GM19395 (cell line): ENCODE data around the gene SC5D.

Source experiments
- ATAC-seq: cut with Tn5 transposase; IDR thresholded peaks from one replicate; pipeline ENCODE4 v1.9.1; 2021; ENCODE audit warnings: mild to moderate bottlenecking, moderate library complexity; ENCODE audit not compliant: unreplicated experiment

Gene SC5D

DNA sequence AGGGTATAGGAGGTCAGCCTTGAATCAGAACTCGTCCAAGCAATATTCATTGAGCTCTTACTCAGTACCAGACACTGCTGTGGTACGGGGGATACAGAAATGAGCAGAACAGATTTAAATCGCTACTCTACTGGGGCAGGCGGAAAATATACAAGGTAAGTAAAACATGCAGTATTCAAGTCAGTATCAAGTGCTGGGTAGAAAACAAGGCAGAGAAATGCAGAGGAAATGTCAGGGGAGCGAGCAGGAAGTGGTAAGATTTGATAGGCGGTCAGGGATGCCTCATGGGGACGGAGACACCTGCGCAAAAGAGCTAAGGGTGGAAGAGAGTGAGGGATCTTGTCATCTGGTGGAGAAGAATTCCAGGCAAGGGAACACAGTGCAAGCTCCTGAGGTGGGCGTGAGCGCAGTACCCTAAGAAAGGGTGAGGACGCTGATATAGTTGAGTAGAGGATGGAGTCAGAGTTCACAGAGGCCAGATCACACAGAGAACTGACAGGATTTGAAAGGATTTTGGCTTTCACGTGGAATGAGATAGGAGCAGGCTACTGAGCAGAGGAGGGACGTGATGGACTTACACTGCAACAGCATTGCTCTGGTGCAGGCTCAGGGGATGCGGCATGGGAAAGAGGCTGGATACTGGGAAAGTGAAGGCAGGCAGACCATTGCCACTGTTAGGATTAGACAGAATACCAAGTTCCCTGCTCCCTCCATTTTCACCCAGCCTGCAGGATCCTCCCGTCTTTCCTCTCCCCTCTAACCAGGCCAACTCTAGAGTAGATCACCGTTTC, 35.8 kb downstream of the SC5D start:
- peak; percentile 63 for ATAC-seq

DNA sequence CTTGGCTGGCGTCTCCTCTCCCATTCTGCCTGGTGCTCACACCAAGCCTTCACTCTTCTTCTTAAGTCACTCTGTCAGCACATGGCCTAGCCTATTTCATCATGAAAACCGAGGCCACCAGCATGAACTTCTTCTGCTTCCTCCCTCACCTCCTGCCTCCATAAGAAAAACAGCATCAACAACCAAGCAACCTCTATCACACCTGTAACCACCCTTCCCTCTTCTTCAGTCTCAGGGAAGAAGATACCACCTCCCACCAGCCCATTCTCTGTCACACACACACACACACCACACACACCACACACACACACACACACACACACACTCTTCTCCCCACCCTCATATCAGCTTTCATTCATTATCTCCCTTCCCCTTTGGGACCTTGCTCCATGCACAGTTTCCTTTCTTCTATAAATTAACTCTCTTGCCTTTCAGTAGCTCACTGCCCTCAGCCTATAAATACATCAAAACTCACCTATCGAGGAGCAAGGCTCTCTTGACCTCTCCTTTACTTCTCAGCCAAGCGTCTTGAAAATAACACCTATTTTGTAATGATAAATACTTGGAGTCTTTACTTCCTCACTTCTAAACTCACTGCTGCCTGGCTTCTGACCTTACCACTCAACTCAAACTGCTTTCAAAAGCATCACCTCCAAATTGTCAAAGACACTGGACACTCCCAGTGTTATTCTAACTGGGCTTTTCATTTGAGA, 36.6 kb downstream of the SC5D start:
- ATAC-seq, result peak; percentile 19

DNA sequence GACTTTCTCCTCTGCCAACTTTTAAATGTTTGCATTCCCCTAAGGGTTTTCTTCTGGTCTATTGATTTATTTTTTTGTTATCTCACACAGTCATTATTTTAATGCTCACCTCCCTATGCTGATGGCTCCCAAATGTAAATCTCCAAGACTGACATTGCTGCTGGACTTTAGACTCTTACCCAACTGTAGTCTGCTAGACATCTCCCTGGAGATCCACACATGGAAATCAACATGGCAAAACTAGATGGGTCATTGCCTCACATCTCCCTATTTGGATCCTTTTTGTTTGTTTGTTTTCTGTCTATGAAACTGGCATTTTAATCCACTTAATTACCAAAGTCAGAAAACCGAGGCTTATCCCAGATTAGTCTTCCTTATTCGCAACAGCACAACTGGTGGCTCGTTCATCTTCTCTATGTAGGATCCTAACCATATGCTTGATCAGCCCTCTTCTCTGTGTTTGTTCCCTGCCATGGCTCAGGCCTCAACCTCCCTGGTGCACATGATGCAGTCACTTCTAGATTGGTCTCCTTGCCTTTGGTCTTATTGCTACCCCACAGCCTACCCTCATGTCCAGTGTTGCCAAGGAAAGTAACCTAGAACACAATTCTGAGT, 37.3 kb downstream of the SC5D start:
- ATAC-seq, result no peak

DNA sequence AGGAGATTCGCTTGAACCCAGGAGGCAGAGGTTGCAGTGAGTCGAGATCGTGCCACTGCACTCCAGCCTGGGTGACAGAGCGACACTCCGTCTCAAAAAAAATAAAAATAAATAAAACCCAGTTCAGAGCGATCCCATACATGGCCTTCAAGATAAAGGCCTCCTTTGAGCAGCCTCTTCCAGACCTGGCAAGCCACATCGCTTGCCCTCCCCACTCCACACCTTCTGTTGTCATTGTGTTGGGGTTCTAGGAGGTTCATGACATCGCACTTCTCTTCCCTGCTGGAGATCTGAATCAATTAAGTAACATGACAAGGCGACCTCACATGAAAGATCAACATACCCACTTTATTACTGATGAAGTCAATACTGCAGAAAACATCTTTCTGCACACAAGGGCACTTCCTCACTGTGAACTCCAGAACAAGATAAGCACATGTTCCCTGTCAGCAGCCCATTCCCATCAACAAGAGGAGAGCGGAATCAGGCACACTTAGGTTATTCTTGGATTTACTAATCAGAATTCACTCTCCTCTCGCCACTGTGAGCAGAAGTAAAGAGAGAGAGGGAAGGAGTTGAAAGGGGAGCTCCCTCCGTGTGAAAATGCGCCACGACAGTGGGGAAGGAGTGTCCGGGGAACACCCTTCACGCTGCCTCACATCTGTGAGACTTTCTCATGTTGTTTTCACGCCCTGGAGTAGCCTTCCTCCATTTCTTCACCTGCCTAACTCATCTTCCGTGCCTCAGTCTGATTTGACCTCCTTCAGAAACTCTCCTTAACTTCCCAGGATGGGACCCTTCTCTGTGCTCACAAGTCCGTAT, 38.3 kb downstream of the SC5D start:
- ATAC-seq, result no peak

DNA sequence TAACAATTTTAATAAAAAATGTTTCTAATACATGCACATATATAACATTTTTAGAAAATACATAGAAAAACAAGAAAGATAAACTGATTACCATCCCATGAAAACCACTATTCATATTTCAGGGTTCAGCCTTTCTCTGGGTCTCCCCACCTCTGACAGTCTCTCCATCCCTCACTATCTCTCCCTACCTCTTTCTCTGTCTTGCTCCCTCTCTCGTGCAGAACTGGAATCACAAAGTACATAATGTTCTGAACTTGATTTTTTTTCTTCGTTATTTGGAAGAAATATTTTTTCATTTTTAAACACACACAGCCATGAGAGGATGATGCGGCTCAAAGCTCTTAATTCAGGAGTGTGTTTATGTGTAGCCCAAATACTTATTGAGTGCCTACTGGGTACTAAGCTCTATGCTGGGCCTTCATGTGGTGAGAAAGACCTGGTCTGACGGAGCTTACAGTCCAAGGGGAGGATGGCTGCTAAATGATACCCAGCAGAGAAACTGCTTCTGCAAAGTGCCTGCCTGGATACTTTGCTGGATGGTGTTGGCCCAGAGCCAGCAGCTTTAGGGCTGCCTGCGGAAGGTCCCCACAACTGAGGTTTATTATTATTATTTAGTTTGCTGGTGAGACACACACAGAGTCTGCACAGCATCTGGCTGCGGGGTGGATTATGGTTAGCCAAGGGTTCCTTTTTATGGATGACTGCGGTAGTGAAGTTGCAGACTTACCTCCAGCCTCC, 42.6 kb downstream of the SC5D start:
- no peak for ATAC-seq

DNA sequence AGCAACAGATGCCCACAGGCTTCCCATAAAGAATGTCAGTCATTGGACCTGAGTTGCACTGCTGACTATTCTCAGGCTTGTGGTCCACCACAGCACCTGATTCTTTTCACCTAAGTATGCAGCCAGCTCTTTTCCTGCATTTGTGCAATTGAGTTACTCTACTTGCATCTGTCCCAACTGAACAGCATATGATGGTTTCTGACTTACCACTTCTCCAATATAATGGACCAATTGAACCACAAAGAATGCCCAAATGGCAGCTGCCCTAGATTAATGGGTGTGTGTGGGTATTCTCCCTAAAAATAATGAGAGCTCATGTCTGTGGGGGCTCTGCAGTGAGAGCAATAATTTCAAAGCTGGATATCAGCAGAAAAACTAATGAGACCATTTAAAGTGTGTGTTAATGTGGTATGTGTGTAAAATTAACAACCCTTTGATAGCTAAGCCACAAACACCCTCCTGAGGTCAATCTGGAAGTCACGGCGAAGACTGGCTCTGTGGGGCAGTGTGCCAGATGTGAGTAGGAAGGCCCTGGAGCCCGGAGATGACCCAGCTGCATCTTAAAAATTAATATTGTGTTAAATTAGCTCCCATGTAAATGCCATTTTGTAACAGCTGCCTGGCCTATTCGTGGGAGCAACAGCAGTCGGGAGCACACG, 43.8 kb downstream of the SC5D start:
- ATAC-seq, result no peak

DNA sequence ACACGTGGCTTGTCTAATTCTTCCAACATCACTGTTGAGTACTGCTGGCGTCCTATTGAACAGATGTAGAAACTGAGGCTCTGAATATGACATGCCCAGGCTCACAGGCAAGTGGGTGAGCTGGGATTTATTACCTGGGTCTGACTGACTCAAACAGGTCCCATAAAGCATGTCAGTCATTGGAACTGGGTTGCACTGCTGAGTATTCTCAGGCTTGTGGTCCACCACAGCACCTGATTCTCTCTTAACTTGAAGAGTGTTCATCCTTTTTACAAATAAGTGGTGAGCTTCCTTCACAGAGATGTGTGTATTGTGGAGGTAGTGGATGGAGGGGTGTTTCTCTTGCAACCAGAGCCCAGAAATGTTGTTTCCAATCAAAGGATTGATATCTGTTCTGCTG, 44.5 kb downstream of the SC5D start:
- ATAC-seq, result peak; percentile 53

DNA sequence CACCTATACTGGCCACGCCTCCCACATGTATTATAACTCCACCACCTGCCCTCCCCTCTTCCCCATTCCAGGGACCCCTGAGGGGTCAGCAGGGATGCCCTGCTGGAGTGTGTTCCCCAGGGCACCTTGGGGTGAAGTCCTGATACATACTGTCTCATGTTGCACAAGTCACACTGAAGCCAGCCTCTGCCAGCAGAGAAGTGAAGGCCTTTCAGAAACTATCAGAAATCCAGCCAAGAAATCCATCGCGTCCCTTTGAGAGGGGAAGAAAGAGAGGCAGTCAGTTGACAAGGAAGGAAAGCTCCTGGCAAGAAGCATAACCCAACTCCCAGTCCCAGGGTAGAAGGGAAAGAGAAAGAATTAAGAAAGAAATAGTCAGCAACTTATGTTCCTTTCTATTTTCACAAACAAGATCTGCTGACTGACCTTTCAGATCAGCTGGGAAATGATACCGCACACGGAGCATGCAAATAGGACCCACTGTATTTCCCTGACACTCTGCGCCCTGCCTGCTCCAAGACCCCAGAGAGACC, 45.2 kb downstream of the SC5D start:
- ATAC-seq, result no peak

DNA sequence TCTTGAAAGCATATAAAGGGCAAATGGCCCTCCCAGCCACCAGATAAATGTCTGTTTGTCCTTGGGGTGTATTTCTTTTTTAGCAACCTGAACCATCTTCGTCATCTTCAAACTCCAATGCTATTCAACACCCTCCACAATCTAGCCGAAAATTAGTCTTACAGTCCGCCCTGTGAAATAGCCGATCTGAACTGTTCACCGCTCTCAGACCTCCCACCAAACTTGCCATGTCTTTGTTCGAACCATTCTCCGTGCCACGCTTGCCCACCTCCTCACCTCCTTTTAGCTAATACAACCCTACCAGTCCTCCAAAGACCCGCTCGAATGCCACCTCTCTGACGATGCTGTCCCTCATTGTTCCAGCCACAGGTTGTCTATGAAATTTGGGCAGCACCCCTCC, 46.0 kb downstream of the SC5D start:
- ATAC-seq, result no peak

DNA sequence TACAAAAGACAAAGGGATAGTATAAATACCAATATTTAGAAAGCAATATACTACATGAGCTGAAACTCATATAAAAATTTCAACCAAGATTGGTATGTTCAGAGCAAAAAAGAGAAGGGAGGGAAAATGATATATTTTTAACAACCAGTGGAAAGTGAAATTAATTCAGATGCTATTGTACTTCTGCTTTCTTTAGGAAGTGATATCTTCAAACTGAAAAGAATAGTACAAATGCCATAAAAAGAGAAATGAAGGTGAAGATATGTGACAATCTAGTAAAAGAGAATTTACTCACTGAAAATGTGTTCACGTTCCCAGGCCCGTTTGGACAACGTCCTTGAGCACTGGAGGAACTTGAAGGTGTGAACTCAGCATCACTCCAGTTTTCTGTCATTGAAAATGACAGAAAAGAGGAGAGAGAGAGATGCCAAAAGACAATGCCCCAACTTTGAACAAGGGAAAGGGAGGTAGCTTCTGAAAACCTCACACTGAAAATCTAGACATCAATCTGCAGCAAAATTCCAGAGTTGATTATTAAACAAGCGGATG, 47.5 kb downstream of the SC5D start:
- ATAC-seq, result no peak

DNA sequence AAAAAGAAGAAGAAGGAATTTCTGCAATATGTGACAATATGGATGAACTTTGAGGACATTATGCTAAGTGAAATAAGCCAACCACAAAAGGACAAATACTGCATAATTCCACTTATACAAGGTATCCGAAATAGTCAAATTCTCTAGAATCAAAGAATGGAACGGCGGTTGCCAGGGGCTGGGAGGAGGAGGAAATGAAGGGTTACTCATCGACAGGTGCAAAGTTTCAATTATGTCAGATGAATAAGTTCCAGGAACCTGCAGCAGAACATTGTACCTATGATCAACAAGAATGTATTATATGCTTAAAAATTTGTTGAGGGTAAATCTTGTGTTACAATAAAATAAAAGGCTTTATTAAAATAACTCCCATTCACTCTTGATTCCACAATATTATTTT, 49.0 kb downstream of the SC5D start:
- ATAC-seq, result peak; percentile 42

DNA sequence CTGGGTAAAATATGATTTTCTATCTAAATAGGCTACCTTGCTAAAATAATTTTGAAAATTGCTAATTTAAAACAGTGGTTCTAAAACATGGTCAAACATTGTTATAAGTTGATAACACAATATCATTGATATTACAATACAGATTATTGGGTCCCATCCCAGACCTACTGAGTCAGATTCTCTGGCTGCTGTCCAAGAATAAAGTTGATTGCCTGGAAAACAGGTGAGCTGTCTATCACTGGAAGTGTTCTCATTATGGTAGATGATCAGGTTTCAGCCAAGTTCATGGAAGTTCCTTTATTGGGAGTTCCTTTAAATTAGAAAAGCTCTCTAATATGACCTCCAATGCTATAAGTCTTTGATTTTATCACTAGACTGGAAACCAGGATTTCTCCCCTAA, 52.3 kb downstream of the SC5D start:
- ATAC-seq, result no peak

DNA sequence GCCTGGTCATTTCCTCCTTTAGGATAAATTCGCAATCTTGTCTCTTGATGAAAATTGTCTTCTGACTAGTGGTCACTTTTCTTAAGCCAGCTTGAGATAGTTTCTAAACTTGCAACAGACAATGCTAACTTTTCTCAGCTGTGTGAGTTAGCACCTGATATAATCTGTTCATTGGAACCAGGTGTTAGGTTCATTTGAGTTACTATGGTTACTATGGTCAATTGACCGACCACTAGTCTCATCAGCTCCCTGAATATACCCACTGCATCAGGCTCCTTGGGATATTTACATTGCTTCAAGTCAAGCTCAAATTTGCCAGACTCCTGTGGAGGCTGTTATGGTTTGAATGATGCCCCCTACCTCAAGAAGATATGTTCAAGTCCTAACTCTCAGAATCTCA, 54.5 kb downstream of the SC5D start:
- ATAC-seq, result no peak

DNA sequence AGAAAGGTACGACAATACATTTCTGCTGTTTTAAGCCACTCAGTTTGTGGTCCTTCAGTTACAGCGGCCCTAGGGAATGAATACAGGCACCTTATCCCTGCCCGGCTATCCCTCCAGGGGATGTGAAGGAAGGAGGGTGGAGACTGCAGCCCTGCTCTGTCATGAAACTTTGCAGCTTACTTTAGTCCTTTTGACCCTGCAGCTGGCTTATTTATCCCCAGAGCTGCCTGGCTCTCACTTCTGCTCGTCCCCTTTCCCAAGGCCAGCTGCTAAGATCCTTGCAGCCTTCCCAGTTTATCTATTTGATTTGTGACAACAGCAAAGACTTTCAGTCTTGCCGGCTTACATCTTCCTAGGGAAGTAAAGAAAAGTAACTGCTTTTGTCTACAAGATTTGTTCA, 55.2 kb downstream of the SC5D start:
- ATAC-seq, result no peak

DNA sequence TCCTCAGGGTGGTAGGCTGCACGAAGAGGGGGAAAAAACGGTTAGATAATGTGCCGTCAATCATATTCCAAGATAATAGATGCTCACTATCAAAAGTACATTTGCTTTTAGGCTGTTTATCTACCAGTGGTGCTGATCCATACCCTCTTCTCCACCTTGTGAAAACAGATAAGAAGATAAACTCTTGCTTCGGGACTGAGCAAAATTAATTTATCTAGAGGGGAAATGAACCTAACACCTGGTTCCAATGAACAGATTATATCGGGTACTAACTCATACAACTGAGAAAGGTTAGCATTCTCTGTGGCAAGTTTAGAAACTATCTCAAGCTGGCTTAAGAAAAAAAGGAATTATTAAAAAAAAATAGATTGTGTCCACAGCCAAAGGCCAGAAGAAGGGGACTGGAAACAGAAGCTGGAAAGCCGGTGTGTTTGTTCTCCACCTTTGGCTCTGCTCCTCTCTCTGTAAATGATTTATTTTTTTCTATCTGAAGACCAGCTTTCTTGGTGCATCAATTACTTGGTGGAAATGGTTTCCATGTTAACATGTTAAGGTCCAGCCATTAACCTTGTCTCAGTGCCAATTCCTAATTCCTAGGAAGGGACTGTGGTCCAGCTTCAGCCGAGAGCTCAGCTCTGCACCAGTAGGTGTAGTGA, 55.8 kb downstream of the SC5D start:
- ATAC-seq, result no peak

DNA sequence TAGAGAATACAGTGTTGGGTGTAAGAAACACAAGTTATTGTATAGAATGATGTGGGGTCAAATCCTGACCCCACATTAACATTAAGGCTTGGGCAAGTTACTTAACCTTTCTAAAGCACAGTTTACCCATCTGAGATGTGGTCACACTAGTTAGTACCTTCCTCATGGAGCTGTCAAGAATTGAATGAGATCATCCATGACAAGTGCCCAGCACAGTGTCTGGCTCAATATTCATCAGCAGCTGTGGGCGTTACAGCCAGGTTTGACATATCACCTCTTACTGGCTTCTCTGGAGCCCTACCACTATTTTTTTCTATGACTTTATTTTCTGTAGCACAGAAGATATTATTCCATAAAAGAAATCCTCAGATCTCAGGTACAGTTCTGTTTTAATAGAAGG, 57.2 kb downstream of the SC5D start:
- ATAC-seq, result no peak

DNA sequence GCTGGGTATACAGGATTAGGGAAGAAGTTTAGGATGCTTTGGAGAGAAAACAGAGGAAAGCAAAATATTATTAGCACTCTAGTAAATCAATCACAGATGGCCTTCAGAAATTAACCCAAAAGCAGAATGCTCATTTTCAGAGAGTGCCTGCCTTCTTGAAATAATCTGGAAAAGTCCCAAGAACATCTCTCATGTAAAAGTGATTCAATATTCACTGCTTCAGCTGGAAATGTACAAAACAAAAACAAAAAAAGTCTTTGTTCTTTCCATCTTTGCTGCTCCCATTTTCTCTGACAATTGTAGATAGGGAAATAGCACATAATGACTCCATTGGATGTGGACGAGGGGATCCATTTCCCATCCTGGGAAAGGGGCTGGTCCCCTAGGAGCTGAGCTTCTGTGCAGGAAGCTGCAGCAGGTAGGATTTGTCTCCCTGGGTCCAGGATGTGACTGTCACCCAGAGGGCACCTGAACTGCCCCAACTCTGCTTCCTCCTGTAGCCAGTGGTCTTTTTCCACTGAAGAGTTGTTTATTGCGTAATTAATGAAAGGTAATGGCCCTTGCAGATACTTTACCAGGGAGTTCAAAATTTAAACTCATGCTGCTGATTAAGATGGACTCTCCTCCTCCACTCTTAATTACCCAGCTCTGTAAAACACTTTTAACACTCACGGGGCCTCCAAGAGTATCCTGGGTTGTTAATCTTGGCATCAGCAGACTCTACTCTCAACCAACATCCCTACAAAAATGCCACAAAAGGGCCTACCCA, 57.9 kb downstream of the SC5D start:
- ATAC-seq, result no peak

DNA sequence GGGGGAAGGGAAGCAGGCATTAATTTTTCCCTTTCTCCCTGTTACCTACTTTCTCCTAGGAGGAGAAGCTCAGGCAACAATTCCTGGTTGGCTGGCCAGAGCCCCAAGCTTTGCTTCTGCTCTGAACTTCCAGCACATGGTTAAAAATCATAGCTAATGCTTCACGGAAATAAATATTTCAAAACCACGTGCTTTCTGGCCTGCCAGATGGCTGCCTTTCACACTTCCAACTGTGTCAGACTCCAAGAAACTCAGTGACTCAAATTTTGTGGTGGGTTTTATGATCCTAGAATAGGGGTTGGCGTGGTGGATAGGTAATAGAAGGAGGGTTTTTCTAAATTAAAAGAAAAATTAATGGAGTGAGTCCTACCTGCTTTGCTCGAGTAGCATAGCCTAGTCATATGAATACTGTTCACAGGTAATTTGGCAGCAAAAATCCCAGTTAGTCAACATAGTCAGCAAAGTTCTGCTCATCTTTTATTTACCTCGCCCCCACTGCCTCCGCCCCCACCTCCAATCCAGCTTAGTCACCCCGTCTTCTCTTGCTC, 58.6 kb downstream of the SC5D start:
- ATAC-seq, result no peak
